NCI-H2227 treated with DMSO at 0.1 percent for 48 hours (cell line): ENCODE measurements around the gene PARK7.

ENCODE experiments used
- DNase-seq: peaks from one replicate; lab custom pipeline; 2025; lab: John Stamatoyannopoulos, UW

Gene PARK7

GRCh38 chr1:8024329-8024728, 62.8 kb downstream of the PARK7 start:
- no peak for DNase-seq

GRCh38 chr1:8025061-8025670, 63.7 kb downstream of the PARK7 start:
- DNase-seq: peak; percentile 33

- no peak for DNase-seq
These were observed 64.2 kb downstream of the PARK7 start for GRCh38 chr1:8025671-8026144.

DNA sequence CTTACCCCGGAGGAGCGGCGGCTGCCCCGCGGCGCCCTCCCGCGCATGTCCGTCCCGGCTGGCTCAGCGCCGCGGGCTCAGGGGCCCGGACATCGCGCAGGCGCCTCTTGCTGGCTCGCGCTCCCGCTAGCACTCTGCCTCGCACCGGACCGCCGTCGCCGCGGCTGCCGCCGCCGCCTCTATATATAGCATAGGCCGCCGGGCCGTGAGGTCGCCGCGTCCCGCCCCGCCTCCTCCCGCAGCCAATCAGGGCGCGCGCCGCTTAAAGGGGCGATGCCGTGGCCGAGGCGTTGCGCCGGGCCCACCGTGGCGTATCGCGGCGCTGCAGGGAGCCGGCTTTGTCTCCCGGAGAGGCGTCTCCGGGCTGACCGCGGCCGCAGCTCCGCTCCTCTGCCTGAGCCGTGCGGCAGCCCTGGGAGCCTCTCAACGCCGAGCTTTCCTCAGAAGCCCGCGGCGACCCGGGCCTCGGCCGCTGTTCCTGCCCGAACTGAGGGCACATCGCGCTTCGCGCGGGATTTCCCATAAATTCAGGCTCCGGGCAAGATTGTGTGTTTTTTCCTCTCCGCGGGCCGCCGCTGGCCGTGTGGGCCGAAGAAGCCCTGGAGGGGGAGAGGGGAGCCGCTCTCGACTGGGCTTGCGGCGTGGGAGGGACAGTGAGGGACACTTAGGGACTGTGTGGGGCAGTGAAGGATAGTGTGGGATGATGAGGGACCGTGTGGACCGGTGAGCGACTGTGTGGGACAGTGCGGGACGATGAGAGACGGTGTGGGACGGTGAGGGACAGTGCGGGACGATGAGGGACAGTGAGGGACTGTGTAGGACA, 64.9 kb downstream of the PARK7 start, which contains the start of gene ERRFI1:
Gene ERRFI1, minus strand, starts transcription at position 157 of the 823 bp plus-strand sequence. CDS start 10,690 bp downstream, outside the sequence.
- peak; percentile 93 for DNase-seq

- DNase-seq: no peak
These were observed 65.7 kb downstream of the PARK7 start for GRCh38 chr1:8026976-8027747.

GRCh38 chr1:8027748-8028570, 66.4 kb downstream of the PARK7 start:
- DNase-seq: no peak

GRCh38 chr1:8028571-8028910, 67.0 kb downstream of the PARK7 start:
- no peak for DNase-seq

- DNase-seq: peak; percentile 46
These were observed 69.8 kb downstream of the PARK7 start for GRCh38 chr1:8031176-8031785.

GRCh38 chr1:8032366-8032910, 70.9 kb downstream of the PARK7 start:
- DNase-seq: no peak

DNA sequence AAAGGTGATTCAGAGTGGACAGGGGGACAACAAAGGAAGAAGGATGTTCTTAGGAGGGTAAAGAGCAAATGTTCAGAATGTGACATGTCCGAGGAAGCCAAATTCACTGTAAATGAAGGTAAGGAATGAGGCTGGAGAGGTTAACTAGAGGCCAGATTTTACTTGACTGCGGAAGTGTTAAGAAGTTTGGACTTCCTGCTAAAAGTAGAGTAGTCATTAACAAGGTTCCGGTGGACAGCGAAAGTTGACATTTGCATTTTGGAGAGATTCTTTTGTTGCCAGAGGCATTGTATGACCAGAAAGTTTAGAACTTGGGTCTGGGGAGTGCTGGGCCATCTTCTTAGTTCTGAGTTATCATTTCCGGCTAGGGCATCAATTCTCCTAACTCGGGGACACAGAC, 71.8 kb downstream of the PARK7 start:
- no peak for DNase-seq
